LNCaP clone FGC (cell line): ENCODE measurements around the gene XYLT1.

Experiments
- DNase-seq: peaks from one replicate; pipeline ENCODE4 v3.0.0-alpha.2; 2011; ENCODE audit warnings: low read depth
- H3K4me3 ChIP-seq: 2 replicates; pipeline ENCODE4 v1.5.1; 2011; ENCODE audit warnings: mild to moderate bottlenecking, low read depth, low read length, control low read depth
- TF ChIP-seq, protein P1 (sequence below): IDR thresholded peaks from 2 replicates; pipeline ENCODE4 v1.5.1; 2012; ENCODE audit warnings: mild to moderate bottlenecking; ENCODE audit not compliant: control insufficient read depth, insufficient read depth; ENCODE audit errors: extremely low read depth

XYLT1 gene

DNA sequence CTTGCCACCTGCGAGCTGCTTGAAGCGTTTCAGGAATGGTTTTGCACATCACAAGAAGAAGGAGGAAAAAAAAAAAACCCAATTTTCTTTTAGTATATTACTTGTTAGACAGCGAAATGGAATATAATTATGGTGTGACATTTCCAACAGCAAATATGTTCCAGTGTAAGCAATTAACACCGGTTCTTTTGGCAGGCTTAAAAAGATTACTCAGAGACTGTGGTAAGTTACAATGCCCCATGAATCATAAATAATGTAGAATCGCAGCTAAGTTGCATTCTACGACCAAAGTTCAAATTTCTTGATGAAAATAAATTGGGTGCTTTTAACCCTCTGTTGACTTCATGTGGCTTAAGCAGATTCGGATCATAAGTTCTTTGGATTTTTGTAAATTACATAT, 245.2 kb downstream of the XYLT1 start:
- DNase-seq, result no peak
- TF ChIP-seq, protein P1, sequence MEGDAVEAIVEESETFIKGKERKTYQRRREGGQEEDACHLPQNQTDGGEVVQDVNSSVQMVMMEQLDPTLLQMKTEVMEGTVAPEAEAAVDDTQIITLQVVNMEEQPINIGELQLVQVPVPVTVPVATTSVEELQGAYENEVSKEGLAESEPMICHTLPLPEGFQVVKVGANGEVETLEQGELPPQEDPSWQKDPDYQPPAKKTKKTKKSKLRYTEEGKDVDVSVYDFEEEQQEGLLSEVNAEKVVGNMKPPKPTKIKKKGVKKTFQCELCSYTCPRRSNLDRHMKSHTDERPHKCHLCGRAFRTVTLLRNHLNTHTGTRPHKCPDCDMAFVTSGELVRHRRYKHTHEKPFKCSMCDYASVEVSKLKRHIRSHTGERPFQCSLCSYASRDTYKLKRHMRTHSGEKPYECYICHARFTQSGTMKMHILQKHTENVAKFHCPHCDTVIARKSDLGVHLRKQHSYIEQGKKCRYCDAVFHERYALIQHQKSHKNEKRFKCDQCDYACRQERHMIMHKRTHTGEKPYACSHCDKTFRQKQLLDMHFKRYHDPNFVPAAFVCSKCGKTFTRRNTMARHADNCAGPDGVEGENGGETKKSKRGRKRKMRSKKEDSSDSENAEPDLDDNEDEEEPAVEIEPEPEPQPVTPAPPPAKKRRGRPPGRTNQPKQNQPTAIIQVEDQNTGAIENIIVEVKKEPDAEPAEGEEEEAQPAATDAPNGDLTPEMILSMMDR, result no peak
- H3K4me3 ChIP-seq, result no peak overlapping the region

DNA sequence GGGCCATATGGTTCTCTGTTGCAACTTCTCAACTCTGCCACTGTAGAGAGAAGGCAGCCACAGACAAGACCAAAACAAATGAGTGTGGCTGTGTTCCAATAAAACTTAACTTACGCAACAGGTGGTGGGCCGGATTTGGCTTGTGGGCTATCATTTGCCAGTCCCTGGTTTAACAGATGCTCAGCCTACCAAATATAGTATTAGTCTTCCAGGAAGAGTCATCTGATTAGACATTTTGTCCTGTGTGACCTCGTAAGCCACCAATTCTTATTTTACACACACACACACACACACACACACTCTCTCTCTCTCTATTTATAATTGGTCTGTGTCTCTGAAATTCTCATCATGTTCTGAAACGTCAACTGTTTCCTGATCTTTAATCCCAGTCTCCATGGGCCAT, 245.9 kb downstream of the XYLT1 start:
- DNase-seq, result no peak
- no peak overlapping the region for H3K4me3 ChIP-seq
- TF ChIP-seq, protein P1, result no peak

DNA sequence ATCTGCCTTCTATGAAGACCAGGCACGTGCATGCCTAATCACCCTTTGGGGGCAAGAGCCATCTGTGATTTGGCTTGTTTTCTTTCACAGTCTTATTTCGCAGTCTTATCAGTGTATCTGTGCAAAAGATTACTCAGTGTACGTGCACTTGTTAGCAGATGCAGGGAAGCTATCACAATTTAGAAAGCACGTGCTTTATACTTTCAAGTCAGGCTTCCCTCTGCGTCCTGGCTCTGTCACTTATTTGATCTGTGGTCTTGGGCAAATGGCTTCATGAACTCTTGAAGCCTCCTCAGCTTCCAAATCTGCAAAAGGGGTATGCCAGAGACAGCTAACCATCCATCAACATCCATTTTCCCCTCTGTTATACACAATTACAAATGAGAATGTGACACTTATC, 246.4 kb downstream of the XYLT1 start:
- DNase-seq, result no peak
- TF ChIP-seq, protein P1, result no peak
- H3K4me3 ChIP-seq, result no peak overlapping the region

DNA sequence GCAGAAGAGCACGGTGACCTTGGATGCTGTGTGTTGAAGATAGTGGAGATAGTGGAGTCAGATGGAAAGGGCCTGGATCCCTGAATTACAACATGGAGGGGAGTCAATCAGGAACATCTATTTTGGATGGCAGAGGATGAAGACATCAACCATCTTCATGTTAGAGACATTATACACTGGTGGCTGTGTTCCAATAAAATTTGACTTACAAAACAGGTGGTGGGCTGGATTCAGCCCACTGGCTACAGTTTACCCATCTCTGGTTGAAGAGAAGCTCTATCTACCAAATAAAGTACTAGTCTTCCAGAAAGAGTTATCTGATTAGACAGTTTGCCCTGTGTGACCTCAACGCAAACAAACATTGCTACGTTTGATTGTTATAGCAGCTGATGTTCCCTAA, 247.2 kb downstream of the XYLT1 start:
- TF ChIP-seq, protein P1, result no peak
- H3K4me3 ChIP-seq, result no peak overlapping the region
- no peak for DNase-seq

DNA sequence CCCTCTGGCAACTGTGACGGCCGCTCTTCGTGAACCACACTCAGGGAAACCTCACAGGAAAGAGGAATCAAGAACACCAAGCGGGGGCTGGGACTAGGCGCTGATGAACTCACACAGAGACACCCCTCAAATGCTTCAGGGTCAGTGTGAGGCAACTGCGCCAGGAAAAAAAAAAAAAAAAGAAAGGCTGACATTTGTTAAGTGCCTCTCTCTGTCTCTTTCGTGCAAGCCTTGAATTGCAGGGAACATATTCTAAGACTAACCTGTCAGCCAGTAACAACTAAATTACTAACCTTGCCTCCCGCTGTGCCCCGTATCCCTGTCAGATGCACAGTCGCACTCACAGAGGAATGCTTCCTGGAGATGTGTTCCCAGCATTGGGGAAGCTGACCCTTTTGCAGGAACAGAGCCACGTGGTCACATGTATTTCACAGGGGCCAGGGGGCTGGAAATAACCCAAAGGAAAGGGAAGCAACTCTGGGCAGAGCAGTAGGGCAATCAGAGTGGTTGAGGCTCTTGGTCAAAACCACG, 247.8 kb downstream of the XYLT1 start:
- H3K4me3 ChIP-seq, result no peak overlapping the region
- TF ChIP-seq, protein P1, result no peak
- DNase-seq, result no peak

DNA sequence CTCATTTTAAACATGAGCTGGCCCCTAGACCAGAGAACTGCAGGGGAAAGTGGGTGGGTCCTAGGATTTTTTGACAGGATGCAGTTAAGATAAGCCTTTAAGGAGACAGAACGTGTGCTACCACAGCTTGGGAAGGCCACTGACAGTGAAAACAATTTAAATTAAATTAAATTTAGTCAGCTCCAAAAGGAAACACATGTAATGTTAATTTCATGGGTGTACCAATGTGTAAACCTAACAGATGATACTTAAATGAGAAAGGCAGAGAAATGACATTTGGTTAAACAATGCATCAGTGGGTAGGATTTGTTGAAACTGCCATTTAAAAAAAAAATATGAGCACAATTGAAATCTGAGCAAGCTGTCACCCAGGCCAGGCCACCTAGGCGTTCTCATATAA, 250.8 kb downstream of the XYLT1 start:
- TF ChIP-seq, protein P1, result no peak
- no peak overlapping the region for H3K4me3 ChIP-seq
- no peak for DNase-seq

DNA sequence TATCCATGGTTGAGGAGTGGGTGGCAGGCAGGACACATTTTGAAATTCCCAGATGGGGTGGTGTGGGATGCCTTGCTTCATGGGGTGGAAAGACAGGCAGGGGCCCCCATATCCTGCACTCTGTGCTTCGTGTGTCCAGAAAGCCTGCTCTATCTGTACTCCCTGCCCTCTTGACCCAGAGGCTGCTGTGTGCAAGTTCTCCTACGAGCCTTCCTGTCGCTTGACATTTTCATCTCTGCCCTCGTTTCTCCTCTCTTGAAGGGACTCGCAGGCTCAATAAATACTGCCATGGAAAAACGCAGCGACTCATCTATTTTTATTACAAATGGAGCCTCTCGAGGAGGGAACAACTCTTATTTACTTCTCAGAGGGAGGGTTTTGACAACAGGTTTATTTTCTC, 254.8 kb downstream of the XYLT1 start:
- TF ChIP-seq, protein P1, result no peak
- H3K4me3 ChIP-seq, result no peak overlapping the region
- DNase-seq, result no peak
